Measurements from ENCODE around the gene PNRC2.
A peak's percentile ranks its signal among the peaks of the same experiment; 100 is the strongest.
"Not testable (repeated sequence)": the region's sequence is repeated elsewhere in the genome, so short reads cannot be mapped to it uniquely, and the experiment has no call there.

The PNRC2 gene

GRCh38 chr1:23957096-23957495 is 2.5 kb upstream of the PNRC2 start:
- no peak for DNase-seq

DNA sequence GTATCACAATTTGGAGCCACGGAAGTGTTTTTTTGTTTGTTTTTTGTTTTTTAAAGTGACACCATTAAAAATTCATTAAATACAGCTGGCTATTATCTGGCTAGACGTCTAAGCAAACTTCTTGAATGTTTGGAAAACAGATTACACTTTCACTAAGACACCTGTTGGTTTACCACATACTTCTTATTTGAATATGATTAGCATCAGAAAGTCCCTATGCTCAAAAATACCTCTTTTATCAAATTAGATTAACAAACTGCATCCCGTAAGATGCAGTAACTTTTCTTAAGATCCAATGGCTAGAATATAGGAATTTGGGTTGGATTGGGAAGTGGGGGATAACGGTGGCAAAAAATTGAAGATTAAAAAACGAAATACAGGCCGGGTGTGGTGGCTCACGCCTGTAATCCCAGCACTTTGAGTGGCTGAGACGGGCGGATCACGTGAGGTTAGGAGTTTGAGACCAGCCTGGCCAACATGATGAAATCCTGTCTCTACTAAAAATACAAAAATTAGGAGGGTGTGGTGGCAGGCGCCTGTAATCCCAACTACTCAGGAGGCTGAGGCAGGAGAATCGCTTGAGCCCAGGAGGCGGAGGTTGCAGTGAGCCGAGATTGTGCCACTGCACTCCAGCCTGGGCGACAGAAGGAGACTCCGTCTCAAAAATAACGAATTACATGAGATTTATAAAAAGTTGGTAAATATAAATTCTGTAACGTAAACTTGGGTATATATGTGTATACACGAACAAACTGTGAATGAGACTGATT is 1.4 kb upstream of the PNRC2 start:
- DNase-seq, result not testable (repeated sequence)

DNA sequence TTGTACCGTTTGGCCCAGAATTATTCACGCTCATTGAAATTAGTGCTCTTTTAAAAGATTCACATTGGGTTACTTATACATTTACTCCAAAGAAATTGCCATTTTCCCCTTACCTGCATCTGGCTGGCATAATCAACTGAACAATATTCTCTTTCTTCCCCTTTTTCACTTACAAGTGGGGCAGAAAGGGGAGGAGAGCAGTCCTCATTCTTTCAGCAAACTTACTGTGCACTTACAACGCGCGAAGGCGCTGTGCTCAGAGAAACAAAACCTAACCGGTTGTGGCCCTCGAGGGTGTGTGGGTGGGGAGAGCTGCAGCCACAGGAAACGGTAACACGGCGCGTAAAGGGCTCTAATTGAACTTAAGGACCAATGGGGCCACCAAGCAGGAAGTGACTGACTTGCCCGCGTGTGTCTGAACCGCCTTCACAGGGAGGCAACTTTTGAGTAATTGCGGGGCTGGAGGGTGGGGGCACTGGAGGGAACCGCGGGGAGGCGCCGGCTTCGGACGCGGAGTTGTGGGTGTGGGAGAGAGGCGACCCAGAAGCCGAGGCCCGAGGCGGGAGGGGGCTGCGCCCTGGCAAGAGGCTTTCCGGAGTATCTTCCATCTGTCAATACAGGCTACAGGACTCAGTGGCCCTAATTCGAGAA is 693 bp upstream of the PNRC2 start:
- DNase-seq, result peak; percentile 97

GRCh38 chr1:23960291-23961020 is 828 bp downstream of the PNRC2 start:
- DNase-seq, result no peak

DNA sequence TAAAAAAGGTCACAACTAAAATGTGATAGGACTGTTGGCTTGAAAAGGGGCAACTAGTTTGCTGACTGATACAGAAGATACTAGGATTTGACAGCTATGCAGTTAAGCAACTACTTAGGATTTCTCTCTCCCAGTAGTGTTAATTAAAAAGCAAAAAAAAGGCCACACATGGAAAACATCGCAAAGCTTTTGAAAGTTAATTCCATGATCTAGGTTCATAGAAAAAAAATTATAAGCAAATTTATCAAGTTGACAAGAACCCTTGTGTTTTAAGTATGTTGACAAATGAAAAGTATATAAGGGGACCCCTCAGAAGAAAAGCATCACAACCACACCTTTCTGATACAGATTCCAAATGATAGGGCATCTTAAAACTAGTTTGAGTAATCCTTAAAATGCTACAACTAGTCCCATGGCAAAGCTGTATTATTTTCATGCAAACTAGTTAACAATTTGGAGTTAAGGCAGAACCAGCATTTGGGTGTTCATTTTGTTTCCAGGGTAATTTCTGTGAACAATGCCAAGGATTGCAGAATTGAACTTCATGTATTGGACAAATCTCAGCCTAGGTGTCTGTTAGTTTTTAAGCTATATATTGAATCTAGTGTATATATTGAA is 4.1 kb downstream of the PNRC2 start:
- DNase-seq, result no peak

DNA sequence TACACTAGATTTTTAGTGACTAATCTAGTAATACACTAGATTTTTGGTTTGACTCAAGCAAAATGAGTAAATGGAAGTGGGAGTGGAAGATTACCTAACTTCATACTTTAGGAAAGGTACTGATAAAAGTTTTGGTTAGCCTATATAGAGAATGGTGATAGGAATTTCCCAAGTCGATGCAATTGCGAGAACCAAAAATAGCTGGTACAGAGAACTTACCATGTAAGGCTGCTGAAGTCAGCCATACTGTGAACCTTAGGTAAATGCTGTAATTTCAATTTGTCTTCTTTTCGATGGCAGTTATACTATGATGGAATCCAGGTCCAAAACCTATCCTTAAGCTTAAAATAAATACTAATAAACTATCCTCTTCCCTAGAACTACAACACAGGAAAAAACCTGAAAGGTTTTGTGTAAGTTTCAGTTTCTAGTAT is 4.6 kb downstream of the PNRC2 start:
- no peak for DNase-seq

GRCh38 chr1:23964790-23965740 is 5.4 kb downstream of the PNRC2 start:
- DNase-seq, result no peak

- DNase-seq, result no peak
Observed at GRCh38 chr1:23966973-23967493, 7.4 kb downstream of the PNRC2 start.

DNA sequence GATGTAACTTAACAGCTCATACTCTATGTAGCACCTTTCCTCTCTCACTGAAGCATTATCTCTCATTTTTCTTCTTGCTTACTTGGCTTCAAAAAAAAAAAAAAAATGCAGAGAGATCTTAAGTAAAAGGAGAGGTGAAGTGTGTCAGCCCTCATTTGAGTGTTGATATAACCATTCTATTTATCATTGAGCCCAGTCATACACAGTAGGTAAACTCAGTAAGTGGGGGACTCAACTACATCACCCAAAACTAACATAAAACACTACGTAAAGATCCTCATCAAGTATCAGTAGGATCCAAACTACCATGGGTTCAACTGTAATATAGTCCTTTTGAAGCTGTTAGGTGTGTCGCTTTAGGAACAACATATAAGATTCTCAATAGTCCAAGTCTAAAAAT is 8.2 kb downstream of the PNRC2 start:
- DNase-seq, result no peak

DNA sequence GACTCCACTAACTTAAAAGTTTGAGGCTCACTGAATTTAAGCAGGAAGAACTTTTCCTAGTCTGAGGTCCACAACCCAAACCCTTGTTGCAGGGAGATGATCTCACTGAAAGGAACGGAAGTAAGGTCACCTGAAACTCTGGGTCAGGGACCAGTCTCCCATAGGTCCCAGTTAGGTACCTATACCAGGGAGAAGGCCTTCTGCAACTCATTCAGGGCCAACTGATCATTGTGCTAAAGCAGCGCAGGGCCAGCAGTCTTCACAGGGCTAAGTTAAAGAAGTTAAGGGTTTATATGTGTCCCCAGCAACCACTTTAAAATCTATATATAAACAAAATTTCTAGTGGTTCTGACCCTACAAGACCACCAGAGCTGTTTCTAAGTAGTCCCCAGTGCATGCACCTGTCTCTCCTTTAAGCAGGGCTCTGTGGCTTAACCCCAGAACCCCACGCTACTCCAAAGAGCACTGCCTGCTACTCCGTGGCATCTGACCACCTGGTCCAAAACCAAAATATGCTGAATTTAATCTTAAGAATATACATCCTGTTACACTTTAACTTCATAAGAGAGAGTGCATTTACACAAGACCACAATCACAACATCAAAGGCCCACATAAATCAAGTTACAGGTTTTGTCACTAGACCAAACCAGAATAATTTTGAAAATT is 17.7 kb downstream of the PNRC2 start:
- DNase-seq, result no peak

GRCh38 chr1:23977854-23978191 is 18.2 kb downstream of the PNRC2 start:
- no peak for DNase-seq

GRCh38 chr1:23978805-23979204 is 19.2 kb downstream of the PNRC2 start:
- no peak for DNase-seq

DNA sequence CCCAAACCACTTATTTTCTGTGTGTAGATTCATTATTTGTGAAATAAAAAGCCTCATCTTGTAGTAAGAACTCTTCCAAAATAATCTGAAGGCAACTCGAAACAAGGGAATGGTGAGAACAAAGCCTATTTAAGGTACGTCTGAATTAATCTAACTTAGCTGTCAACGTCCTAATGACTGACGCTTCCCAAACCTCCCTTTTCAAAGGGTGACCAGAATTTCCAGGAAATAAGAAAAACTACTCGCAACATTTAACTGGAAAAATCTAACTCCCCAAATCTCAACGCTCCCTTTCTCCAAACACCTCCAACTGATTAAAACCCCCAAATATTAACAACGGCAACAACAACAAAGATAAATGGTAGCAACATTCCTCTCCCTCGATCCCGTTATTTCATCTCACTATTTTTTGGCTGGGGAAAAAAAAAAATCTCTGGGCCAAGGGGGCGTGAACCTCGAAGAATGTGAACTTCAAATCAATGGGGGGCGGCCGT is 19.8 kb downstream of the PNRC2 start:
- DNase-seq, result no peak

DNA sequence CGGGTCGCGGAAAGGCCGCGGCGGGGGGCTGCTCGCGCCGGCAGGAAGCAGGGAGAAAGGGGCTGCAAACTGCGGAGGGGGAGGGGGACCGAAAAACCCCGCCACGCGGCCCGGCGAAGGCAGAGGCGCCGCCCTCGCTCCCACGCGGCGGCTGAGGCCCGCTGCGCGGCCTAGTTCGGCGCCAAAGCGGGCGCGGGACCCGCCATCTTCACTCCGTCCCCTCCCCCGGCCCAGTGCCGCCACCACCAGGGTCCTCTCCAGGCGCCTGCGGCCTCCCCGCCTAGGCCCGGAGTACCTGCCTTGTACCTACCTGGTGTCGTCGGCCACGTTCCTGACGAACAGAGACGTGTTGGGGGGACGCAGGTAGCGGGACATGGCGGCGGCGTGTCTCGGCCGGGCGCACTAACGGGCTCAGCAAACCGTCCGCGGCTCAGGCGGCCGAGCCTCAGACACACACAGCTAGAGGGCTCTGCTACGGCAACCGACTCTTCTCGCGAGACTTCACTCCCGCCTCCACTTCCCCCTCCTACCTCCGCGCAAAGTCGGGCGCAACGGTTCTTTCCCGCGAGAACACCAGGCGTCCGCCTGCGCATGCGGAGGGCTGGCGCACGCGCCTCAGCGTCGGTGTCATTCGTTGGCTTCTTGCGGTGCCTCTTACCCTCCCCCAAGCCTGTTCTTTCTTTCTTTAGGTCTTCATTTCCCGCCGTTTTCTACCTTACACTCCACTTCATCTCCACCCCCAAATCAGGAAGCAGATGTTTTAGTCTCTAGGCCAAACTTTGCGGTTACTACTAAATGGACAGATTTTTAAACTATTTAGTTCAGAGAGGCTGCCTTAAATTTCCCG is 20.5 kb downstream of the PNRC2 start, which contains the start of gene SRSF10:
TSS of gene SRSF10 (minus strand) at position 447 of the 847 bp plus-strand sequence. CDS start at position 375, 72 bp downstream.
- DNase-seq, result peak; percentile 99

- peak; percentile 46 for DNase-seq
Observed at GRCh38 chr1:23980728-23981070, 21.1 kb downstream of the PNRC2 start.

GRCh38 chr1:23984417-23985186 is 25.0 kb downstream of the PNRC2 start:
- no peak for DNase-seq

GRCh38 chr1:23987038-23987437 is 27.4 kb downstream of the PNRC2 start:
- not testable (repeated sequence) for DNase-seq

GRCh38 chr1:23989263-23989662 is 29.6 kb downstream of the PNRC2 start:
- DNase-seq, result no peak

GRCh38 chr1:23992011-23992410 is 32.4 kb downstream of the PNRC2 start:
- DNase-seq, result not testable (repeated sequence)
